H1 (cell line): Measurements from ENCODE around the gene CLBA1. TPM values are rescaled to one million over a fixed set of nuclear protein-coding genes. Genes with fewer than 3 reads are reported as not detected.

ENCODE experiments used
- CTCF ChIA-PET: fragments of 300-600 bp; sonication (Branson Sonifier 250); formaldehyde crosslinking; loops from one replicate; lab custom pipeline; 2021; ENCODE audit not compliant: partially characterized antibody; lab: Charles Lee
- POLR2A ChIA-PET: fragments of 300-600 bp; sonication (Branson Sonifier 250); formaldehyde crosslinking; loops from one replicate; lab custom pipeline; 2021; ENCODE audit warnings: inconsistent platforms; ENCODE audit not compliant: partially characterized antibody; lab: Charles Lee
- DNase-seq, 2 experiments: peaks; one replicate each; pipeline versions ENCODE4 v3.0.0 to v3.0.0-alpha.2; 2010 to 2022; ENCODE audit warnings: low spot score in 2 of 2, low read depth in 1 of 2, mixed read lengths in 1 of 2
- FAIRE-seq: peaks from 2 replicates; lab custom pipeline; 2011; peaks lifted over from hg19 to GRCh38; lab: Jason Lieb, UNC
- H2AFZ ChIP-seq: 2 replicates; pipeline ENCODE4 v1.8.1; 2012; ENCODE audit warnings: low read length, inconsistent platforms
- H2AK5ac ChIP-seq: 2 replicates; pipeline ENCODE4 v1.6.1; 2013; ENCODE audit warnings: low read depth, low read length
- H2BK120ac ChIP-seq: replicated peaks from 2 replicates; pipeline ENCODE3; 2013; ENCODE audit warnings: low read depth, low read length, inconsistent platforms
- H2BK12ac ChIP-seq: 2 replicates; pipeline ENCODE4 v1.6.1; 2013; ENCODE audit warnings: low read depth, low read length
- H2BK15ac ChIP-seq: 2 replicates; pipeline ENCODE4 v1.6.1; 2013; ENCODE audit warnings: low read length
- H2BK20ac ChIP-seq: 2 replicates; pipeline ENCODE4 v1.6.1; 2013; ENCODE audit warnings: low read length
- H2BK5ac ChIP-seq: 2 replicates; pipeline ENCODE4 v1.6.1; 2013; ENCODE audit warnings: low read depth, low read length
- H3K14ac ChIP-seq: 2 replicates; pipeline ENCODE4 v1.6.1; 2013; ENCODE audit warnings: inconsistent platforms; ENCODE audit not compliant: insufficient read length
- H3K18ac ChIP-seq: 2 replicates; pipeline ENCODE4 v1.6.1; 2013; ENCODE audit warnings: low read length; ENCODE audit errors: extremely low read depth
- H3K23ac ChIP-seq: 2 replicates; pipeline ENCODE4 v1.6.1; 2013; ENCODE audit warnings: inconsistent platforms; ENCODE audit not compliant: insufficient read length
- H3K23me2 ChIP-seq: 2 replicates; pipeline ENCODE4 v1.6.1; 2013; ENCODE audit warnings: low read depth, low read length
- H3K27ac ChIP-seq: 2 replicates; pipeline ENCODE4 v1.6.1; 2011; ENCODE audit warnings: low read depth, low read length, inconsistent platforms
- H3K27me3 ChIP-seq, 4 experiments: replicated peaks in 1 of 4; 1 replicate in 1 of 4; 2 replicates in 3 of 4; pipeline versions ENCODE4 v1.6.1 to v1.8.1; 2011 to 2013; ENCODE audit warnings: low read length in 3 of 4, mild to moderate bottlenecking in 3 of 4, inconsistent platforms in 2 of 4, mixed read lengths in 2 of 4, moderate library complexity in 1 of 4; ENCODE audit not compliant: control insufficient read depth in 3 of 4, insufficient read depth in 3 of 4; ENCODE audit errors: extremely low read depth in 1 of 4
- H3K36me3 ChIP-seq, 4 experiments: 2 replicates each; pipeline versions ENCODE4 v1.6.1 to v1.8.1; 2011 to 2013; ENCODE audit warnings: mild to moderate bottlenecking in 4 of 4, low read length in 3 of 4, moderate library complexity in 2 of 4, control low read depth in 1 of 4, inconsistent platforms in 1 of 4; ENCODE audit not compliant: insufficient read depth in 4 of 4, control insufficient read depth in 2 of 4
- H3K4ac ChIP-seq: replicated peaks from 2 replicates; pipeline ENCODE3; 2013; ENCODE audit warnings: low read length, low read depth, mixed read lengths, inconsistent platforms; ENCODE audit not compliant: insufficient read length
- H3K4me1 ChIP-seq, 4 experiments: replicated peaks in 1 of 4; 1 replicate in 1 of 4; 2 replicates in 3 of 4; pipeline versions ENCODE4 v1.6.1 to v1.8.1; 2011 to 2013; ENCODE audit warnings: low read length in 3 of 4, inconsistent platforms in 2 of 4, mixed read lengths in 1 of 4; ENCODE audit not compliant: insufficient read depth in 4 of 4, control insufficient read depth in 3 of 4
- H3K4me2 ChIP-seq, 2 experiments: 2 replicates each; pipeline versions ENCODE4 v1.6.1 to v1.8.1; 2011 to 2013; ENCODE audit warnings: low read depth in 2 of 2, low read length in 2 of 2, control low read depth in 1 of 2, inconsistent platforms in 1 of 2, mild to moderate bottlenecking in 1 of 2; ENCODE audit not compliant: insufficient read depth in 1 of 2
- H3K4me3 ChIP-seq, 4 experiments: fragments of 200-600, 300-600 bp in 1 of 4; sonication (generic), shearing (Covaris generic), sonication (Bioruptor Twin) in 1 of 4; 2 replicates each; pipeline versions ENCODE4 v1.5.1 to v1.8.1; 2011 to 2016; ENCODE audit warnings: low read length in 4 of 4, low read depth in 3 of 4, control low read depth in 2 of 4, inconsistent platforms in 2 of 4, mild to moderate bottlenecking in 2 of 4, mixed read lengths in 1 of 4, moderate library complexity in 1 of 4; ENCODE audit not compliant: insufficient read depth in 2 of 4; ENCODE audit errors: extremely low read depth in 1 of 4
- H3K56ac ChIP-seq: replicated peaks from 2 replicates; pipeline ENCODE3; 2013; ENCODE audit warnings: low read depth, mild to moderate bottlenecking, mixed read lengths, low read length, inconsistent platforms; ENCODE audit not compliant: insufficient read length
- H3K79me1 ChIP-seq: 2 replicates; pipeline ENCODE4 v1.6.1; 2013; ENCODE audit warnings: low read depth, low read length, control low read depth
- H3K79me2 ChIP-seq, 2 experiments: 2 replicates each; pipeline versions ENCODE4 v1.6.1 to v1.8.1; 2012 to 2013; ENCODE audit warnings: low read length in 2 of 2, mild to moderate bottlenecking in 2 of 2, inconsistent platforms in 1 of 2; ENCODE audit not compliant: insufficient read depth in 2 of 2, control insufficient read depth in 1 of 2
- H3K9ac ChIP-seq, 4 experiments: replicated peaks in 1 of 4; 1 replicate in 1 of 4; 2 replicates in 3 of 4; pipeline versions ENCODE4 v1.6.1 to v1.8.1; 2011 to 2013; ENCODE audit warnings: low read depth in 3 of 4, low read length in 3 of 4, control low read depth in 2 of 4, mild to moderate bottlenecking in 2 of 4, moderate library complexity in 2 of 4, inconsistent platforms in 1 of 4; ENCODE audit errors: extremely low read depth in 1 of 4
- H3K9me3 ChIP-seq, 2 experiments: 2 replicates each; pipeline versions ENCODE4 v1.6.1 to v1.8.1; 2012 to 2013; ENCODE audit warnings: mild to moderate bottlenecking in 2 of 2, moderate library complexity in 2 of 2, control low read depth in 1 of 2, inconsistent platforms in 1 of 2, low read depth in 1 of 2, low read length in 1 of 2, mixed read lengths in 1 of 2; ENCODE audit not compliant: insufficient read depth in 2 of 2
- H4K20me1 ChIP-seq, 2 experiments: replicated peaks in 1 of 2; 2 replicates each; pipeline versions ENCODE3 to v1.8.1; 2011 to 2013; ENCODE audit warnings: inconsistent platforms in 2 of 2, low read length in 2 of 2, mild to moderate bottlenecking in 1 of 2; ENCODE audit not compliant: insufficient read depth in 2 of 2, control insufficient read depth in 1 of 2
- H4K5ac ChIP-seq: 2 replicates; pipeline ENCODE4 v1.6.1; 2013; ENCODE audit warnings: low read length, low read depth, mixed read lengths, inconsistent platforms; ENCODE audit not compliant: insufficient read length
- H4K8ac ChIP-seq: 2 replicates; pipeline ENCODE4 v1.8.0; 2013; ENCODE audit warnings: mild to moderate bottlenecking, moderate library complexity, low read length, inconsistent platforms; ENCODE audit not compliant: insufficient read depth; ENCODE audit errors: extremely low read depth
- H4K91ac ChIP-seq: replicated peaks from 2 replicates; pipeline ENCODE3; 2013; ENCODE audit warnings: low read length, mixed read lengths, inconsistent platforms; ENCODE audit not compliant: insufficient read length
- ASH2L ChIP-seq: fragments of 200-600, 300-600 bp; sonication (generic); IDR thresholded peaks from one replicate; pipeline ENCODE4 v1.7.1; 2017; ENCODE audit warnings: low read length
- CHD1 ChIP-seq: IDR thresholded peaks from 2 replicates; pipeline ENCODE4 v1.6.1; 2012; ENCODE audit warnings: low read depth, low read length, improper control_type of control experiment
- CREB1 ChIP-seq: IDR thresholded peaks from 2 replicates; pipeline ENCODE4 v1.6.1; 2012; ENCODE audit warnings: inconsistent platforms
- GABPA ChIP-seq: IDR thresholded peaks from 2 replicates; pipeline ENCODE4 v1.6.1; 2011; ENCODE audit warnings: mild to moderate bottlenecking, low read length, moderate library complexity, borderline replicate concordance; ENCODE audit not compliant: insufficient read depth
- POLR2A ChIP-seq, 2 experiments: IDR thresholded peaks; 1 replicate in 1 of 2; 2 replicates in 1 of 2; pipeline ENCODE4 v1.6.1; 2011; ENCODE audit warnings: low read depth in 2 of 2, low read length in 2 of 2, mild to moderate bottlenecking in 2 of 2; ENCODE audit errors: control extremely low read depth in 1 of 2
- RAD21 ChIP-seq, 2 experiments: IDR thresholded peaks in 1 of 2; conservative IDR thresholded peaks in 1 of 2; 2 replicates each; pipeline ENCODE4 v1.6.1; 2011; ENCODE audit warnings: low read depth in 2 of 2, low read length in 2 of 2, improper control_type of control experiment in 1 of 2, inconsistent platforms in 1 of 2, mild to moderate bottlenecking in 1 of 2, moderate library complexity in 1 of 2
- SP1 ChIP-seq: IDR thresholded peaks from 2 replicates; pipeline ENCODE4 v1.6.1; 2011; ENCODE audit warnings: low read depth, low read length
- TAF7 ChIP-seq: optimal IDR thresholded peaks from 2 replicates; pipeline ENCODE3; 2011; ENCODE audit warnings: low read depth, mild to moderate bottlenecking, inconsistent platforms, low read length, moderate library complexity, borderline replicate concordance
- ZNF274 ChIP-seq: IDR thresholded peaks from 2 replicates; pipeline ENCODE4 v1.7.0; 2012; ENCODE audit warnings: low read length, borderline replicate concordance; ENCODE audit errors: extremely low read depth
- WGBS, 2 experiments: shearing (Covaris generic) in 1 of 2; methylation state at CpG; one replicate each; pipeline versions ENCODE4 v1.1.6 to v1.1.7; 2013 to 2015; ENCODE audit warnings: low lambda C conversion rate in 2 of 2, mixed read lengths in 2 of 2, inconsistent platforms in 1 of 2, low coverage in 1 of 2, missing lambda C conversion rate in 1 of 2; ENCODE audit not compliant: insufficient replicate concordance in 2 of 2, insufficient coverage in 1 of 2, insufficient read length in 1 of 2; ENCODE audit errors: extremely low coverage in 1 of 2, missing lambda C conversion rate in 1 of 2; 5-methylcytosine and 5-hydroxymethylcytosine counted together
- polyA plus RNA-seq, 7 experiments: library from polyadenylated mRNA; depleted of rRNA in 3 of 7; stranded (reverse) in 5 of 7; unstranded in 2 of 7; fragments of >200 nt in 5 of 7; fragments of 200-250 nt in 2 of 7; gene quantifications; 1 replicate in 5 of 7; 2 replicates in 1 of 7; 4 replicates in 1 of 7; pipeline versions ENCODE4 v1.2.1 to v1.2.3, GENCODE V29; 2011 to 2013; ENCODE audit warnings: missing spikeins in 2 of 7, mixed read lengths in 2 of 7
- total RNA-seq: library from RNA; stranded (reverse); fragmentation: NEBNext Ultra II Directional; extraction: Animal tissue kit (Norgen Biotek cat#: 25700); gene quantifications from 2 replicates; pipeline ENCODE4 v1.2.1, GENCODE V29; 2021
- TF ChIP-seq, protein P1 (sequence below), 3 experiments: IDR thresholded peaks; 1 replicate in 2 of 3; 2 replicates in 1 of 3; pipeline versions ENCODE4 v1.5.1 to v1.6.1; 2011; ENCODE audit warnings: low read length in 3 of 3, mild to moderate bottlenecking in 3 of 3, inconsistent platforms in 2 of 3, low read depth in 1 of 3, moderate library complexity in 1 of 3; ENCODE audit not compliant: insufficient read depth in 1 of 3; ENCODE audit errors: control extremely low read depth in 1 of 3

The CLBA1 gene
- total and polyA plus RNA-seq, 2 of the 8 experiments (the other 6 are each of a cell fraction or from before 2014, with no cell fraction given) = 1.6 to 2.4 TPM

DNA sequence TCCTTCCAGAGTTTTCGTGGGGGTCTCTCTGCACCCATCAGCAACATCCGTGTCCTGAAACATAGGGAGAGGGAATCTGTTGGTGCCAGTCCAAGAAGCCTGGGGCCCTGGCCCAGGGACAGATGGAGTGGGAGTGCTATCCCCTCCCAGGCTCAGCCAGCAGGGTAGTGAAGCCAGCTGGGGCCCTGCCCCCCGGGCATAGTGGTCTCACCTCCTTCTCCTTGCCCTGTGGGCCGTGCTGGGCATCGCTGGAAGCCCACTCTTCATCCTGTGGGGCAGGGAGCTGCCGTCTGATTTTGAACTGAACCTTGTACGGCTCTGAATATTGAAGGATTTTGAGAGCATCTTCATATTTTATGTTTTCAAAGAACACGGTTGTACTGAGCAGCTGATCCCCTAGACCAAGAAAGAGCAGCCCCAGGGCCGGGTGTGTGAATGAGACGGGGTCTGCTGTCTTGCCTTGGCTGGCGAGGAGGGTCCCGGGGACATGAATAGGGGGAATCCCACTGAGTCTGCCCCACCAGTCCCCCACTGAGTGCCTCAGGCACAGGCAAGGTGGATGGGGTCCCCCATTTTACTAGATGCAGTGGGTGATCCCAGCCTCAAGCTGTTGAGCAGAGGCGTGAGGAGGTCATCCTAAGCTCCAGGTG is 30.7 kb upstream of the CLBA1 start:
- no peak overlapping the region for H3K9ac ChIP-seq
- H3K23ac ChIP-seq = no peak overlapping the region
- no peak overlapping the region for H2BK5ac ChIP-seq
- H3K23me2 ChIP-seq = no peaks in the 10 kb centered on the region
- H2BK12ac ChIP-seq = no peak overlapping the region
- no peaks in the 10 kb centered on the region for H3K4me1 ChIP-seq
- no peak overlapping the region for H2BK20ac ChIP-seq
- H2BK120ac ChIP-seq = no peak overlapping the region
- no peaks in the 10 kb centered on the region for H3K79me2 ChIP-seq
- H3K14ac ChIP-seq = no peak overlapping the region
- H3K4ac ChIP-seq = no peak overlapping the region
- no peaks in the 10 kb centered on the region for H3K36me3 ChIP-seq
- no peak overlapping the region for H2AK5ac ChIP-seq
- DNase-seq (no peak), FAIRE-seq (no peak)
- POLR2A ChIA-PET = interaction anchor here (1.0 to 1.3 kb wide), 2 partner anchors 8 to 60 kb away, joined by 3 read pairs; no protein-coding TSS in a partner anchor
- no peaks in the 10 kb centered on the region for H3K27me3 ChIP-seq
- no peak overlapping the region for H2AFZ ChIP-seq
- no peak overlapping the region for H3K18ac ChIP-seq
- no peak overlapping the region for H3K56ac ChIP-seq
- H2BK15ac ChIP-seq = no peak overlapping the region
- no peak overlapping the region for H4K91ac ChIP-seq
- no peak overlapping the region for H4K8ac ChIP-seq
- peaks cover 0 to 19% of the 10 kb centered on the region in 2 experiments; a peak in 1 of 4 replicates for H3K9me3 ChIP-seq
- no peak overlapping the region for H3K27ac ChIP-seq
- H3K4me2 ChIP-seq = no peak overlapping the region
- no peak overlapping the region for H4K5ac ChIP-seq
- CTCF ChIA-PET = interaction anchor here (0.5 to 1.5 kb wide), 5 partner anchors 8 to 91 kb away, joined by 3 to 7 read pairs (median 4); no protein-coding TSS in a partner anchor
- H4K20me1 ChIP-seq = no peaks in the 10 kb centered on the region
- no peak overlapping the region for H3K4me3 ChIP-seq
- 91% methylated on average over 11 of the region's 13 CpGs; no CpG with 5 or more reads in 1 of the 2 experiments for WGBS, 2 experiments
- no peaks in the 10 kb centered on the region for H3K79me1 ChIP-seq
- no peak for TF ChIP-seq ASH2L
- TF ChIP-seq ZNF274 = no peak
- TF ChIP-seq POLR2A (IDR thresholded peaks at IDR 0.05; ENCODE audit: control extremely low read depth in 1 of 2, low read depth in 2 of 2, low read length in 2 of 2) = no peak
- no peak for TF ChIP-seq CHD1
- no peak for TF ChIP-seq RAD21 (IDR thresholded peaks at IDR 0.05 in 1 of 2, conservative IDR thresholded peaks at IDR 0.05 in 1 of 2; ENCODE audit: low read depth in 2 of 2, low read length in 2 of 2)
- TF ChIP-seq CREB1 = no peak
- no peak for TF ChIP-seq TAF7
- TF ChIP-seq SP1 = no peak
- no peak for TF ChIP-seq GABPA
- TF ChIP-seq, protein P1, sequence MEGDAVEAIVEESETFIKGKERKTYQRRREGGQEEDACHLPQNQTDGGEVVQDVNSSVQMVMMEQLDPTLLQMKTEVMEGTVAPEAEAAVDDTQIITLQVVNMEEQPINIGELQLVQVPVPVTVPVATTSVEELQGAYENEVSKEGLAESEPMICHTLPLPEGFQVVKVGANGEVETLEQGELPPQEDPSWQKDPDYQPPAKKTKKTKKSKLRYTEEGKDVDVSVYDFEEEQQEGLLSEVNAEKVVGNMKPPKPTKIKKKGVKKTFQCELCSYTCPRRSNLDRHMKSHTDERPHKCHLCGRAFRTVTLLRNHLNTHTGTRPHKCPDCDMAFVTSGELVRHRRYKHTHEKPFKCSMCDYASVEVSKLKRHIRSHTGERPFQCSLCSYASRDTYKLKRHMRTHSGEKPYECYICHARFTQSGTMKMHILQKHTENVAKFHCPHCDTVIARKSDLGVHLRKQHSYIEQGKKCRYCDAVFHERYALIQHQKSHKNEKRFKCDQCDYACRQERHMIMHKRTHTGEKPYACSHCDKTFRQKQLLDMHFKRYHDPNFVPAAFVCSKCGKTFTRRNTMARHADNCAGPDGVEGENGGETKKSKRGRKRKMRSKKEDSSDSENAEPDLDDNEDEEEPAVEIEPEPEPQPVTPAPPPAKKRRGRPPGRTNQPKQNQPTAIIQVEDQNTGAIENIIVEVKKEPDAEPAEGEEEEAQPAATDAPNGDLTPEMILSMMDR (IDR thresholded peaks at IDR 0.05; ENCODE audit: control extremely low read depth in 1 of 3, insufficient read depth in 1 of 3, low read depth in 1 of 3, low read length in 3 of 3) = no peak
